Activated CD4-positive, alpha-beta T cell treated with anti-CD3 and anti-CD28 coated beads, Interleukin-2, Interleukin-6, amounts not matched to agents 100 ng/mL and 50 ng/mL, durations not matched to agents 16 hours and 8 hours (primary cell): ENCODE measurements around the gene SIGLEC11.
"Not testable (repeated sequence)": the region's sequence is repeated elsewhere in the genome, so short reads cannot be mapped to it uniquely, and the experiment has no call there.

Experiments
- DNase-seq: peaks from one replicate; pipeline ENCODE4 v3.0.0-alpha.2; 2020

The SIGLEC11 gene

GRCh38 chr19:49960980-49961379 lies at the start of gene SIGLEC11:
Gene SIGLEC11 (minus strand): TSS chr19:49961172. CDS start chr19:49961081, 91 bp downstream.
- not testable (repeated sequence) for DNase-seq

- DNase-seq = no peak
Observed at GRCh38 chr19:50008532-50008931, 47.6 kb upstream of the SIGLEC11 start.

GRCh38 chr19:50007947-50008346 lies 47.0 kb upstream of the SIGLEC11 start:
- no peak for DNase-seq

GRCh38 chr19:50007170-50007569 lies 46.2 kb upstream of the SIGLEC11 start:
- no peak for DNase-seq

- peak; percentile 47 for DNase-seq
Observed at GRCh38 chr19:50005428-50005827, 44.5 kb upstream of the SIGLEC11 start.

- peak; percentile 74 for DNase-seq
Observed at GRCh38 chr19:50003810-50004419, 42.9 kb upstream of the SIGLEC11 start.

GRCh38 chr19:50003254-50003788 lies 42.3 kb upstream of the SIGLEC11 start:
- no peak for DNase-seq

- no peak for DNase-seq
Observed at GRCh38 chr19:50002386-50002960, 41.5 kb upstream of the SIGLEC11 start.

- DNase-seq = no peak
Observed at GRCh38 chr19:50001775-50002174, 40.8 kb upstream of the SIGLEC11 start.

GRCh38 chr19:50000841-50001557 lies 40.0 kb upstream of the SIGLEC11 start:
- no peak for DNase-seq

- no peak for DNase-seq
Observed at GRCh38 chr19:50000038-50000840, 39.3 kb upstream of the SIGLEC11 start.

GRCh38 chr19:49999371-50000010 lies 38.5 kb upstream of the SIGLEC11 start:
- no peak for DNase-seq

- peak; percentile 56 for DNase-seq
Observed at GRCh38 chr19:49997709-49998108, 36.7 kb upstream of the SIGLEC11 start.

GRCh38 chr19:49988433-49988832 lies 27.5 kb upstream of the SIGLEC11 start:
- DNase-seq = peak; percentile 32

GRCh38 chr19:49988007-49988406 lies 27.0 kb upstream of the SIGLEC11 start:
- DNase-seq = no peak

GRCh38 chr19:49987159-49987698 lies 26.3 kb upstream of the SIGLEC11 start:
- DNase-seq = peak; percentile 80

GRCh38 chr19:49986354-49986753 lies 25.4 kb upstream of the SIGLEC11 start:
- no peak for DNase-seq

GRCh38 chr19:49985871-49986270 lies 24.9 kb upstream of the SIGLEC11 start:
- DNase-seq = no peak

GRCh38 chr19:49984491-49984890 lies 23.5 kb upstream of the SIGLEC11 start:
- DNase-seq = no peak

GRCh38 chr19:49983645-49984229 lies 22.8 kb upstream of the SIGLEC11 start:
- DNase-seq = peak; percentile 84
